Activated B cell treated with CpG ODN at 0.5 μM for 24 hours (primary cell): ENCODE results near the gene ITGA1. TPM values are rescaled to one million over a fixed set of nuclear protein-coding genes. Genes with fewer than 3 reads are reported as not detected.
A peak's percentile ranks its signal among the peaks of the same experiment; 100 is the strongest.

Experiments used
- ATAC-seq: fragments of 200-7000 bp; cut with Tn5 transposase; one replicate; pipeline ENCODE4 v1.10.0; 2021; ENCODE audit warnings: low read depth, mild to moderate bottlenecking, moderate library complexity
- CTCF ChIA-PET: fragments of 350-600 bp; sonication (Branson Sonifier 250); formaldehyde crosslinking; loops from one replicate; lab custom pipeline; 2021; ENCODE audit warnings: antibody characterized with exemption; lab: Charles Lee
- POLR2A ChIA-PET: fragments of 350-600 bp; sonication (Branson Sonifier 250); formaldehyde crosslinking; loops from one replicate; lab custom pipeline; 2021; ENCODE audit warnings: antibody characterized with exemption; lab: Charles Lee
- DNase-seq: peaks from one replicate; pipeline ENCODE4 v3.0.0; 2022
- H3K27ac Mint-ChIP-seq: one replicate; pipeline ENCODE4 v1.8.0; 2020; ENCODE audit warnings: mixed read lengths
- H3K27me3 Mint-ChIP-seq: one replicate; pipeline ENCODE4 v1.8.0; 2021; ENCODE audit warnings: mixed read lengths
- H3K36me3 Mint-ChIP-seq: one replicate; pipeline ENCODE4 v1.8.0; 2021; ENCODE audit warnings: low read depth, mixed read lengths
- H3K4me1 Mint-ChIP-seq: one replicate; pipeline ENCODE4 v1.8.0; 2021; ENCODE audit warnings: mixed read lengths
- H3K4me3 Mint-ChIP-seq: one replicate; pipeline ENCODE4 v1.8.0; 2020; ENCODE audit warnings: mild to moderate bottlenecking, mixed read lengths
- H3K9me3 Mint-ChIP-seq: one replicate; pipeline ENCODE4 v1.8.0; 2020; ENCODE audit warnings: mixed read lengths
- intact Hi-C: fragments of 100-400 bp; cut with micrococcal nuclease; formaldehyde crosslinking; loops from one replicate; pipeline ENCODE4 v1.15.1; 2024
- total RNA-seq: library from RNA; stranded (reverse); gene quantifications from 2 replicates; pipeline ENCODE4 v1.2.3, GENCODE V29; 2022
- TF ChIP-seq, protein P1 (sequence below): fragments of 200-600 bp; IDR thresholded peaks from one replicate; pipeline ENCODE4 v1.8.0; 2022; ENCODE audit warnings: antibody characterized with exemption, mild to moderate bottlenecking

Gene ITGA1
- total RNA-seq, 1 donor from 2014 or later: 34.0 TPM

DNA sequence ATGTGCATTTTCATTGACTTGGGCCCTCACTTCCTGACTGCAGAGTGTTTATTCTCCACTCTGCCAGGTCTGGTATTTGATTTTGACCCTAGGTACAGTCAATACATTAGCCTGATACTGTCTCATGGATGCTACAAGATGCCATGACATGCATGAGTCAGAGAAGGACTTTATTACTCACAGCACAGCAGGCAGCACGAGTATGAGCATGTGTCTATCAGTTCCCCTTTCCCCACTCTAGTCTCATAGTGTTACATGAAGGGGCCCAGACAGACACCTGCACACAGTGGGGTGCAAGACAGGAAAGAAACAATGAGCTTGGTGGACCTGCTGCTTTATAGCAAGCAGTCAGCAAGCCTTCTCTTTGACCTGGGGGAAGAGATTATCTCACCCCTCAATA, 221.0 kb downstream of the ITGA1 start:
- intact Hi-C loops: loop anchor here (1.0 kb wide), 1 partner anchor 9 kb away; no protein-coding TSS in a partner anchor
- no peak for DNase-seq
- Mint-ChIP-seq H3K9me3 (peaks cover 4% of the 10 kb centered on the region), H3K4me1 (no peaks in the 10 kb centered on the region), H3K27me3 (peaks cover 2% of the 10 kb centered on the region), H3K4me3 (no peak overlapping the region), H3K27ac (no peak overlapping the region), H3K36me3 (no peaks in the 10 kb centered on the region)
- CTCF ChIA-PET: no interaction called here
- TF ChIP-seq, protein P1, sequence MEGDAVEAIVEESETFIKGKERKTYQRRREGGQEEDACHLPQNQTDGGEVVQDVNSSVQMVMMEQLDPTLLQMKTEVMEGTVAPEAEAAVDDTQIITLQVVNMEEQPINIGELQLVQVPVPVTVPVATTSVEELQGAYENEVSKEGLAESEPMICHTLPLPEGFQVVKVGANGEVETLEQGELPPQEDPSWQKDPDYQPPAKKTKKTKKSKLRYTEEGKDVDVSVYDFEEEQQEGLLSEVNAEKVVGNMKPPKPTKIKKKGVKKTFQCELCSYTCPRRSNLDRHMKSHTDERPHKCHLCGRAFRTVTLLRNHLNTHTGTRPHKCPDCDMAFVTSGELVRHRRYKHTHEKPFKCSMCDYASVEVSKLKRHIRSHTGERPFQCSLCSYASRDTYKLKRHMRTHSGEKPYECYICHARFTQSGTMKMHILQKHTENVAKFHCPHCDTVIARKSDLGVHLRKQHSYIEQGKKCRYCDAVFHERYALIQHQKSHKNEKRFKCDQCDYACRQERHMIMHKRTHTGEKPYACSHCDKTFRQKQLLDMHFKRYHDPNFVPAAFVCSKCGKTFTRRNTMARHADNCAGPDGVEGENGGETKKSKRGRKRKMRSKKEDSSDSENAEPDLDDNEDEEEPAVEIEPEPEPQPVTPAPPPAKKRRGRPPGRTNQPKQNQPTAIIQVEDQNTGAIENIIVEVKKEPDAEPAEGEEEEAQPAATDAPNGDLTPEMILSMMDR: no peak
- peak; percentile 81 for ATAC-seq
- POLR2A ChIA-PET: no interaction called here

Other genes starting within 250 kb of the ITGA1 start
- 20.0 and 23.0 TPM in 2 replicates for gene PELO, start within 50 bp of the ITGA1 start, total RNA-seq
- 0.05 and 0.07 TPM in 2 replicates for gene ITGA2, start 201.4 kb downstream of the ITGA1 start, total RNA-seq